Smooth muscle cell (in vitro differentiated cells): ENCODE data around the gene ABHD6. TPM values are rescaled to one million over a fixed set of nuclear protein-coding genes. Genes with fewer than 3 reads are reported as not detected.

Source experiments
- DNase-seq: peaks from one replicate; lab custom pipeline; 2025; ENCODE audit not compliant: unreplicated experiment; lab: John Stamatoyannopoulos, UW
- H2AFZ ChIP-seq: fragments of 200-600 bp; sonication (generic); 2 replicates; pipeline ENCODE4 v1.6.0; 2016; ENCODE audit warnings: antibody characterized with exemption, low read depth, mild to moderate bottlenecking
- H3F3A ChIP-seq: fragments of 200-600 bp; sonication (generic); 2 replicates; pipeline ENCODE4 v1.6.0; 2017; ENCODE audit warnings: antibody characterized with exemption, low read depth
- H3K27ac ChIP-seq: fragments of 200-600 bp; sonication (generic); 2 replicates; pipeline ENCODE4 v1.5.1; 2016; ENCODE audit warnings: low read depth, mild to moderate bottlenecking
- H3K27me3 ChIP-seq: fragments of 200-600 bp; sonication (generic); 2 replicates; pipeline ENCODE4 v1.6.1; 2016; ENCODE audit warnings: low read depth, mild to moderate bottlenecking
- H3K36me3 ChIP-seq: fragments of 200-600 bp; sonication (generic); 2 replicates; pipeline ENCODE4 v1.5.1; 2016; ENCODE audit warnings: low read depth
- H3K4me1 ChIP-seq: fragments of 200-600 bp; sonication (generic); 2 replicates; pipeline ENCODE4 v1.5.1; 2016; ENCODE audit warnings: low read depth
- H3K4me2 ChIP-seq: fragments of 200-600 bp; sonication (generic); 2 replicates; pipeline ENCODE4 v1.6.0; 2016; ENCODE audit warnings: mild to moderate bottlenecking
- H3K4me3 ChIP-seq: fragments of 200-600 bp; sonication (generic); 2 replicates; pipeline ENCODE4 v1.5.1; 2016; ENCODE audit warnings: mild to moderate bottlenecking
- H3K79me2 ChIP-seq: fragments of 200-600 bp; sonication (generic); 2 replicates; pipeline ENCODE4 v1.6.0; 2016; ENCODE audit warnings: low read depth, mild to moderate bottlenecking
- H3K9ac ChIP-seq: fragments of 200-600 bp; sonication (generic); 2 replicates; pipeline ENCODE4 v1.6.0; 2016; ENCODE audit warnings: low read depth
- H3K9me3 ChIP-seq: fragments of 200-600 bp; sonication (generic); replicated peaks from 2 replicates; pipeline ENCODE4 v1.5.1; 2016; ENCODE audit warnings: low read depth
- H4K20me1 ChIP-seq: fragments of 200-600 bp; sonication (generic); 2 replicates; pipeline ENCODE4 v1.6.0; 2016; ENCODE audit warnings: low read depth
- CTCF ChIP-seq: fragments of 200-600 bp; sonication (generic); IDR thresholded peaks from 2 replicates; pipeline ENCODE4 v1.5.1; 2017; ENCODE audit warnings: borderline replicate concordance, mild to moderate bottlenecking, antibody characterized with exemption; ENCODE audit not compliant: insufficient read depth, poor library complexity, severe bottlenecking
- WGBS: methylation state at CpG from one replicate; pipeline ENCODE4 v1.1.7; 2016; ENCODE audit warnings: low lambda C conversion rate; 5-methylcytosine and 5-hydroxymethylcytosine counted together
- polyA plus RNA-seq: library from polyadenylated mRNA; unstranded; fragments of >200 nt; fragmentation: Nextera tagmentation; extraction: Ambion mirVana; gene quantifications from 2 replicates; pipeline ENCODE4 v1.2.1, GENCODE V29; 2016
- total RNA-seq: library from RNA; depleted of rRNA; stranded (reverse); fragments of >200 nt; gene quantifications from 2 replicates; pipeline ENCODE4 v1.2.3, GENCODE V29; 2014

ABHD6 gene
- total and polyA plus RNA-seq, 2 experiments from 2014 or later = 3.9 to 7.1 TPM

DNA sequence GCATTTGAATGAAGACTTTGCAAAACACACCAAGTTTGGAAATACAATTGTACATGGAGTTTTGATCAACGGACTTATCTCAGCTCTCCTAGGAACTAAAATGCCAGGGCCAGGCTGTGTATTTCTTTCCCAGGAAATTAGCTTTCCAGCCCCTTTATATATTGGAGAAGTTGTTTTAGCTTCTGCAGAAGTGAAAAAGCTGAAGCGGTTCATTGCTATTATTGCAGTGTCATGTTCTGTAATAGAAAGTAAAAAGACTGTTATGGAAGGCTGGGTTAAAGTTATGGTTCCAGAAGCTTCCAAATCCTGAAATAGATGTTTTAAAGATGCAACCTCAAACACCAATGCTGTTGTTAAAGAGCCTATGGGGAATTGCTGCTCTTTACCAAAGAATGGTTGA, 80.2 kb downstream of the ABHD6 start:
- WGBS = 93% methylated on average over 2 of the region's 2 CpGs
- no peaks in the 10 kb centered on the region for H3K9me3 ChIP-seq
- TF ChIP-seq CTCF = no peak
- no peak overlapping the region for H3K27ac ChIP-seq
- H3K4me3 ChIP-seq = no peak overlapping the region
- H3K36me3 ChIP-seq = peaks cover 4% of the 10 kb centered on the region
- peaks cover 6% of the 10 kb centered on the region for H3F3A ChIP-seq
- H3K9ac ChIP-seq = no peak overlapping the region
- no peak overlapping the region for H2AFZ ChIP-seq
- H3K27me3 ChIP-seq = no peaks in the 10 kb centered on the region
- no peak overlapping the region for H3K4me2 ChIP-seq
- H3K4me1 ChIP-seq = no peaks in the 10 kb centered on the region
- peaks cover 22% of the 10 kb centered on the region for H4K20me1 ChIP-seq
- H3K79me2 ChIP-seq = peaks cover 18% of the 10 kb centered on the region
- no peak for DNase-seq

DNA sequence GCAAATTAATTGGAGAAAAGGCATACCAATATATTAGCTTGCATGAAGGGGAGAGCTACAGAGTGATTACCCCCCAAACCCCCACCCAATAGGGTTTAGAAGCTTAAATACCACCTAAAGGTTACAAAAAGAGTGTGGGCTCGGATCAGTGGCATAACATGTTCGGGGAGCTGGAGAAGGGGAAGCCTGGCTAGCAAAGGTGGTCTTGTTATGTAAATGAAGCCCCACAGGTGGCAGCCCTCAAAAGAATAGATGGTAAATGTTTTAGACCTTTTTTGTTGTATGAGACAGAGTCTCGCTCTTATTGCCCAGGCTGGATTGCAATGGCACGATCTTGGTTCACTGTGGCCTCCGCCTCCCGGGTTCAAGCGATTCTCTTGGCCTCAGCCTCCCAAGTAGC, 84.2 kb downstream of the ABHD6 start:
- Histone ChIP-seq H3K9me3 (no peaks in the 10 kb centered on the region), H3K4me1 (peaks cover 6% of the 10 kb centered on the region)

DNA sequence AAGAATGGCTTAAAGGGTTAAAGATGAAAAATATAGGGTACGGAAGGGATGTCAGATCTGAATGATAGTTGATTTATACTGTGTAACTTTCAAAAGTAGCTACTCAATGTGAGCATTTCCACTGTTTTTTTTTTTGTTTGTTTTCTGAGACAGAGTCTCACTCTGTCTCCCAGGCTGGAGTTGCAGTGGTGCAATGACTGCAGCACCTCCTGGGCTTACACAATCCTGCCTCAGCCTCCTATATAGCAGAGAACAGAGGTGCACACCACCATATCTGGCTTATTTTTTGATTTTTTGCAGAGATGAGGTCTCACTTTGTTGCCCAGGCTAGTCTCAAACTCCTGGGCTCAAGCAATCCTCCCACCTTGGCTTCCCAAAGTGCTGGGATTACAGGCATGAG, 85.2 kb downstream of the ABHD6 start:
- H4K20me1 ChIP-seq = peaks cover 7% of the 10 kb centered on the region
- peaks cover 6% of the 10 kb centered on the region for H3K4me1 ChIP-seq
- no peaks in the 10 kb centered on the region for H3K9me3 ChIP-seq
- H3K4me3 ChIP-seq = no peak overlapping the region
- no peak overlapping the region for H3K27ac ChIP-seq
- no peak overlapping the region for H3K9ac ChIP-seq
- H3F3A ChIP-seq = no peaks in the 10 kb centered on the region
- no peak for DNase-seq
- WGBS = 86% methylated on average over 1 of the region's 1 CpG
- H3K27me3 ChIP-seq = no peaks in the 10 kb centered on the region
- no peaks in the 10 kb centered on the region for H3K79me2 ChIP-seq
- no peak for TF ChIP-seq CTCF
- no peak overlapping the region for H2AFZ ChIP-seq
- no peak overlapping the region for H3K4me2 ChIP-seq
- H3K36me3 ChIP-seq = no peaks in the 10 kb centered on the region

More for the DNA sequence above, 84.2 kb downstream of the ABHD6 start:
- no peaks in the 10 kb centered on the region for H3K27me3 ChIP-seq
- H2AFZ ChIP-seq = no peak overlapping the region
- 93% methylated on average over 7 of the region's 7 CpGs for WGBS
- TF ChIP-seq CTCF = no peak
- H3K36me3 ChIP-seq = peaks cover under 1% of the 10 kb centered on the region
- no peaks in the 10 kb centered on the region for H3K79me2 ChIP-seq
- no peak overlapping the region for H3K27ac ChIP-seq
- peaks cover 4% of the 10 kb centered on the region for H3F3A ChIP-seq
- no peak for DNase-seq
- H3K4me2 ChIP-seq = no peak overlapping the region
- H4K20me1 ChIP-seq = peaks cover 13% of the 10 kb centered on the region
- H3K9ac ChIP-seq = no peak overlapping the region
- H3K4me3 ChIP-seq = no peak overlapping the region
